Inflammatory macrophage (primary cell): Measurements from ENCODE around the gene HPCAL1.

ENCODE experiments used
- DNase-seq, 2 donors: peaks; one replicate each; pipeline ENCODE4 v3.0.0-alpha.2; 2020 to 2022

HPCAL1 gene

DNA sequence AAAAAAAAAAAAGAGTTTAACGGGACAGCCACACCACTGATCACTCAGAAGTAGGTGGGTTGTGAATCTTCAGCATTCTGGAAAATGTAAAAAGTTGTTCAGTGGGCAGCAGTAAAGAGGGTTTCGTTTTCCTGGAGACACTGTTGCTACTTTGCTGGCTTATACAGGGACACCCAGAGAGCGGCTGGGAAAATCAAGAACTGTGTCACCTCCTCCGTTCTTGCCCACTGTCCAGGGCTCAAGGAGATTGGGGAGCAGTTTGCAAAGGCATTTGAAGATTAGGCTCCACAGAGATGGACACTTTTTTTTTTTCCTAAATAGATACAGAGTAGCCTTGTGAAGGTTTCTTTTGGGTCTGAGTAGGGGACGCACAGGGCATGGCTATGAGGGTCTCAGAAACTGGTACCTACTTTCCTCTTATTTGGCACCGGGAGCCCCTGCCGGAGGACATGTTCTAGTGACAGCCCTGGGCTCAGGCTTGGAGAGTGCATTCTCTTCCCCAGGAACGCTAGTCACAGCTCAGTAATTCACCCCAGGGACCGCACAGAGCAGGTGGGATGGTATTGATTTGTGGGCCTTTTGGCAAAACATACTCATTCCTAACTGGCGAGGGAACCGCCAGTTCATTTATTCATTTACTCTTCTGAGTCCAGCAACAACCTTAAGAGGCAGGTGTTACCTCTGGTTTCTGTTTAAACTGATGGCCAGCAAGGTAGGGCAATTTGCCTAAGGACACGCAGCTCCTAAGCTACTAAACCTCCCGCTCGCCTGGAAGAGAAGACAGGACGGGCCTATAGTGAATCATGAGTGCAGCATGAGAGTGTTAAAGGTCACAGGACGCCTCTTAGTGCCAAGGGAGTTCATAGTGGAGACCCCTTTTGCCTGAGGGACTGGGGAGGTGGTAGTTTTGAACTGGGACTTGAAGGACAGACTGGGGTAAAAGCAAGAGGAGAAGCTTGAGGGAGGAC lies 53.1 kb downstream of the HPCAL1 start:
- no peak for DNase-seq

DNA sequence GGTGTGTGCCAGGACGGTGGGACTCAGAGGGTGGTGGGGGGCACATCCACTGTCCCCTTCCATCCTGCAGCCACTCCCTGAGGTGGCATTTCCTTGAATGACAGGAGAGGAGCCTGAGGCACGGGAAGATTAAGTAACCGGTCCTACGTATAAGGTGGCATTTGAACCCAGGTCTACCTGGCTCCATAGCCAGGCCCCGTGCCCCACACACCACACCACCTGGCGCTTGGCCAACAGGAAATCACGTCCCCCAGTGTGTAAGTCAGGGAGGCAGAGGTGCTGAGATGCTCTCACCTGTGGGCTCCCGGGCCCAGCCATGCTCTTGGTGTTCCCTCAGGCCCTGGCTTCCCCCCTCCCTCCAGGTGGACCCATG lies 53.7 kb downstream of the HPCAL1 start:
- DNase-seq = no peak

DNA sequence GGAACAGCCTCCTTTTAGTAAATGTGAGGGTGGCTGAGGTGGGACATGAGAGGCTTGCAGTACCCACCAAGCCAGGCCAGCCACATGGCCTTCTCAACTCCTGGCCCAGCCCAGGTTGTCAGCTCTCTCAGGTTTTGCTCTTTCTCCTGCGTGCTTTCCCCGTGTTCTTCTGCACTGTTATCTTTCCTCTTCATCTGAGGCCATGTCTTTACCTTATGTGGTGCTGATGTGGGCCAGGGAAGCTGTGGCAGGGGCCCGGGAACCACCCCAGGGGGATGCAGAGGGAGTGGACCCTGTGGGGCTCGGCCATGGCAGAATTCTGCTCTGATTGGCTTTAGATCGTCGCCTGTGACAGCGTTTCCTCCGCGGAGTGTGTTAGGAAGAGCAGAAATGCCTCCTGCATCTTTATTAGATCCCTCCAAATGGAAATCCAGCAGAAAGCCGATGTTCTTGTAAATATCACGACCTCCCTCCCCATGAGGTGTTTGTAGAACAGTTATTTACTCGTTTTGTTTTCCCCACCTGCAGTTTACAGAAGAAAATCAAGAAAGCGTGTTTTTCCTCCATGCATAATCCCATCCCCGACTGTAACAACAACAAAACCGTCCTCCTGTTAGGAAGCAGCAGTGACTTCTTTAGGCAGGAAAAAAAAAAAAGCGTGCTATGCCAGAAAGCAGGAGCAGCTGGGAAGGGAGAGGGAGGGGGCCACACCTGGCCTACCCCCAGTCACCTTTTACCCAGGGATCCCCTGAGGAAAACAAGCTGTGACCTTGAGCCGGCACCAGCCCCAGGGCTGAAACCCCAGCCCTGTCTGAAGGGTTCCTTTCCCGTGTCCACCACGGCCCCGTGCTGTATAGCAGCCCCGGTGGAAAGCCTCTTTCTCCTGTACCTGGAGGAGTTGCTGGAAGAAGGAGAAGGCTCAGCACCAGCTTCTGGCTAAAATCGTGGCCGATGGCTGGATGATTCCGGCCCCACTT lies 54.8 kb downstream of the HPCAL1 start:
- DNase-seq = no peak

DNA sequence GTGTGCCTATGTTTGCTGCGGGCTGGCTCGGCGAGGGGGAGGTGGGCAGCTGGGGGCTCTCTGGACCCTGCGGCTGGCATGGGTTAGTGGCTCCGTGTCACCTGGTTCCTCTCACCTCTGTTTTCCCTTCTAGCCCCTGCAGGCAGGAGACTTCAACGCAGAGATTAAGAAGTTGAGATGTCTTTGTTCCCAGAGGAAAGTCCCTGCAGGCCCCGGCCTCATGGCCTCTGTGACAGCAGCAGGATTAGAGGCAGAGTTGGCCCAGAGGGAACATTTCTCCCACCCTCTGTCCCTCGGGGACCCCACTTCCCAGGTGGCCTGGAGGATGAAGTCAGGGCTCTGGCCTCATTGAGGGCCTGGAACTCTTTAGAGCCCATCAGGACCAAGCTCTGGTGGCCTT lies 56.5 kb downstream of the HPCAL1 start:
- DNase-seq = no peak

DNA sequence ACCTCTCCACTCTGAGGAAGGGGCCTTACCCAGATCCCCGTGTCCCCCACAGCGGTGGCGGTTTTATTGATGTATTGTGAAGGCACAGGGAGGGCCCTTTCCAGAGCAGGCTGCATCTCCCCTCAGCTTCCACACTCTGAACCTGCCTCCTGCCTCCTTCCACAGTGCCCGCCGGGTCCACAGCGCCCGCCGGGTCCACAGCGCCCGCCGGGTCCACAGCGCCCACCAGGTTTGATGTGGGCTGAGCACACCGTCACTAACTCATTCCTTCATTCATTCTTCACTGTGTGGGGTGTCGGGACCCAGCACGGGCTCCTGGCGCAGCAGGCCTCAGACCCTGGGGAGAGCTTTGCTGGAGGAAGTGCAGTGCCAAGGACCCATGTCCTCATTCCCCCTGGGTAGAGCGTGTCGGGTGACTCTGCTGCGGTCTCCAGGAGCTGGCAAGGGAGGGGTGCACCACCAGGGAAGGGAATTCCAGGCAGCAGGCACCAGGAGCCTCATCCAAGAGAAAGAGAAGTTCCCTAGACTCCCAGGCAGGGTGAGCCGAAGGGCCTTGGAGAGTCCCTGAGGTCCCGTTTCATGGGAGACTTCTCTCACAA lies 57.1 kb downstream of the HPCAL1 start:
- no peak for DNase-seq

DNA sequence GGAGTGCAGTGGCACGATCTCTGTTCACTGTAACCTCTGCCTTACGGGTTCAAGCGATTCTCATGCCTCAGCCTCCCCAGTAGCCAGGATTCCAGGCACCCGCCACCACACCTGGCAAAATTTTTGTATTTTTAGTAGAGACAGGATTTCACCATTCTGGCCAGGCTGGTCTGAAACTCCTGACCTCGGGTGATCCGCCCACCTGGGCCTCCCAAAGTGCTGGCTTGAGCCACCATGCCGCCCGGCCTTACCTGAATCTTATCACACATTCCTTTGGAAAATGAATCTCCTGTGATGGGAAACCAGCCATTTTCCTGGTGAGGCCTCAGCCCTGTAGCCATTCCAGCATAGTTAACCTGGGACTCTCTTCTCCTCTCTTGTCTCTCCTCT lies 57.8 kb downstream of the HPCAL1 start:
- DNase-seq = no peak

DNA sequence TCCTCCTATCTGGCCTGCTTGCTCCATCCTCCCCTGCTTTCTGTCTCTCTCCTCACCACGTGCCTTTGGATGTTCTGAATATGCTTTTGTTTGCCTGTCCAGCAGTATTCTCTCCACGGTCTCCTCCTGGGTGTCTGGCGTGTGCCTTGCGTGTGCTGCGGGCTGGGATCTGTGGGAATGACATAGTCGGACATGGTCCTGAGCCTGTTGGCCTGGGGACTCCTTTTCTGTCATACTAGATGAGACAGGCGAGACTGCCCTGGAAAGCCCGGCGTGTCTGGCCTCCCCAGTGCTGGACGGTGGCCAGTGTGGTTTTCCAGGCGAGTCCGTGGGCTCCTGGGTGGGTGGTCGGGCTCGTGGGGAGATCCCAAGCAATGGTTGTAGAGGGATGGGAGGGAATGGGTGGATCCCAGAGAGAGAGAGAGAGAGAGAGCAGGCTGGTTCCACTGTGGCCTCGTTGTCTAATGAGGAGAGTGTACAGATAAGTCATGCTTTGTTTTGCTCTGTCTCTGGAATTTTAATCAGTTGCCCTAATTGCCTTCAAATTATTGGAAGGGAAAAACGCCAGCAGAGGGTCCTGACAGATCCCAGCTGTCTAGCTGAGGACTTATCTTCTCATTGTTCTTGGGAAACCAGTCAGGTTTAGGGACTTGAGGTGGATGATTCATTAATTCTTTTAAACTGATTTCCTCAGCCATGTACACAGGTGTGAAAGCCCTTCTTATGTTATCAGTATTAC lies 58.3 kb downstream of the HPCAL1 start:
- no peak for DNase-seq

DNA sequence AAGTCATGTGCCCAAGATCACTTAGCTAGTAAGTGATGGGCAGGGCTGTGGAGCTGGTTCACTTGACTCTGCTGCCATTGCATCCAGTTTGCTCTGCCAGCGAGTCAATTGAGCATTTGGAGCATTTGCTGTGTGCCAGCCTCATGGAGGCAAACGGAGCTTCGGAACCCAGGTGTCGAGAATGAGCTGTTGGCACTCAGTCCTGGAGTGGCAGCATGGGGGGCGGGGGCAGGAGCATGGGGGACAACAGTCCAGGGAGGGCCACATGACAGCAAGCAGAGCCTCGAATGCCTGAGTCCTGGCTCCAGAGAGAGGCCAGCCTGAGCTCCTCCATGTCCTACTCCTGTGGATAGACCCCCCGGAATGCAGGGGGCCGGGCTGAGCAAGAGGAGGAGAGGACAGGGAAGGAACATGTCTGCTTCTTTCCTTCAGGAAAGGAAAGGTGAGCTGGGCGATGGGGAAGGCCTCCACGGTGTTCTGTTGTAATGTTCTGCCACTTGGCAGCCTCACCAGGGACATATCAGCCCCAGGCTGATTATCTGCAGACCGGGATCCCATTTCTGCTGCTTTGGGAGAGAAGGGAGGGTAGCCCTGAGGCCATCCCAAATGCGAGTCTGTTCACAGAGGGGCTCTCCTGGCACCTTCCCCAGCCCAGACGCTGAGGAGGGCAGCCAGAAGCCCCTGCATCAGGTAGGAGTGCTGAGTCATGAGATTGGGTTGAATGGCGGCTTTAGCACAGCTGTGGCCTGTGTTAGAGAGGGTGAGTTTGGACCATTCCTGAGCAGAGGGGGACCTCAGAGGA lies 59.6 kb downstream of the HPCAL1 start:
- DNase-seq = no peak

DNA sequence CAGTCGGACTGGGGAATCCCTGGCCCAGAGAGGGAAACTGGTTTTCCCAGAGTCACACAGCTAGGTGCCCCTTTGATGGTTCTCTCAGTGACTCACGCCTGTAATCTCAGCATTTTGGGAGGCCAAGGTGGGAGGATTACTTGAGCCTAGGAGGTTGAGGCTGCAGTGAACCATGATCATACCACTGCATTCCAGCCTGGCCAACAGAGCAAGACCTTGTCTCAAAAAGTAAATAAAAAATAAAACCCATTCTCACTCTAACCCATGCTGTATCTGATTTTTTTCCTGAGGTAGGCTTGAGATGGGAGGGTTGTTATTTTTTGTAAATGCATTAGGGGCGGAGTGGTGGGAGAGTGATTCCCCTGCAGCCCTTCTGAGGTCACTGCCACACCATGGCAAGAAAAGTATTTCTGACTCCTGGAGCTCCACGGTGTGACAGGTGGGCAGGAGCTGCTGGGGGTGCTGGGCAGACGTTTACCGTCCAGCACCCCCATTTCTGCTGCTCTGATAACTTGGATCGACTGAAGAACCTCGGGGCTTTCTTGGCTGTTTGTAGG lies 60.3 kb downstream of the HPCAL1 start:
- DNase-seq = no peak

DNA sequence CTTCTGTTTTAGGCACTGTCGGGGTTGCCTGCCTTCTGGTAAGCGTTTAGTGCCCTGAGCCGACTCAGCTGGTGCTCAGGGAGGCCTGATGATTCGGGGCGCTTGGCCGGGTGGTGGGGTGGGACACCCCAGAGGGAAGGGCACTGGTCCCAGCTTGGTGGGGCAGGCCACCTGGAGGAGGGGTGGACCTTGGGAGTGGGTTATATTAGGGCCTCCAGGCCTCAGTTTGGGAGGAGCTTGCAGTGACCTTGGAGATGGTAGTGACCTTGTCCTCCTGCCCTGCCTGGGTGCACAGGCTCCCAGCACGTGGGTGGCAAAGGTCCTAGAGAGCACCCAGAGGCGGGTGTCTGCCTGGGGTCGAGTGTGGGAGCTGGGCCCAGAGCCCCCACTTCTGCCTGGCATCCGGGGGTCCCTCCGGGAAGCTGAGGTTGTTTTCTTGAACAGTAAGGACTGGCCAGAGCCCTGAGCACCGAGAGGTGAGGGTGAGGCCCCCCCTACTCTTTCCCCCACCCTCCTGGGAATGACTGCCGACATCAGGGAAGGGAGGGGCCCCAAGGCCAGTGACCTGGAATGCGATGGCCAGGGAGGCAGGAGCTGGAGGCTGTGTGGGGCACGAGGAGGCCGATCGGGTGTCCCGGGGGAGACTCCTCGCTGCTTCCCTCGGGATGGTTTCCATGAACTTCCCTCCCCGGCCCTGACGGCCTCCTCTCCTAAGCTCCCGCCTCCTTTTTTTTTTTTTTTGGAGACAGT lies 61.3 kb downstream of the HPCAL1 start:
- no peak for DNase-seq

DNA sequence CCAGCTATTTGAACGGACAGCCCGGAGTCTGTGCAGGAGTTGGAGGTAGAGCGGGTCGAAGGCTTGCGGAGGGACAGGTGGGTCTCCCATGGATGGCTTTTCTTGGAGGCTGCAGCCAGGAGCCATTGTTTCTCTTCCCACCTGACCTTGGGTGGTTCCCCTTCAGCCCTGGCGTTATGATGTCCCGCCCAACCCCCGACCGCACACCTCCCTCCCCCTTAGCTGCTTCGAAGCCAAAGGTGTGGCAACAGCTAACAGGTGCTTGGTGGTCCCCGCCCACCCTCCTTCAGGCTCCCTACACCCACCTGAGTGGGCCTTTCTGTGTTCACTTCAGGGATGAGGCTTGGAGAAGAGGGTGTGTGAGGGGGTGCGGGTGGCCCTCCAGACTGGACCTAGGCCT lies 62.7 kb downstream of the HPCAL1 start:
- DNase-seq = no peak

DNA sequence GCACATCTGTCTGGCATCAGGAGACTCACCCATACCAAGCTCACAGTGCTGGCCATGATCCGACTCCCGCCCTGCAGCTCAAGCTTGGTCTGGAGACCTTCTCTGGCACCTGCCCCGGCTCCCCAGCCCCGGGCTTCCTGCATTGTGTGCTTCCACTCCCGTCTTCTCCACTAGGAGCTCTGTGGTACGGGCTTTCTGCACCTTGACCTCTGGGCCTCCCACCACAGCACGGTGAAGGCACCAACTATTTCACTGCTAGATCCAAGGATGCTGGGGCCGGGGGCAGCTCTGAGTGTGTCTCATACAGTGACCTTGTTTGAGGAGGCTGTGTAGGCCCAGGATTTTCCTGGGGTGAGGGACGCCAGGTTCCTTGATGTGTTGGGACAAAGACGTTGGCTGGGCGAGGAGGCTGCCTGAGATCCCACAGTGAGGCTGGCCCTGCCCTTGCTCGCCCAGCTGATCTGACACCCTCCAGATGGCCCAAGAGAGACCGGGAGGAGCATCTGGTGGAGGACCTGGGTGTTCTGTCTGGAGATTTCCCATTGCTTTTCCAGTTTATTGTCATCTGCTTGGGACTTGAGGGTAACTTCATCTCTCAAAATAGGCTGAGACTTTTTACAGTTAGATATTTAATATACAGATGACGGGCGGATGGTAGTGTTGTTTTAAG lies 64.0 kb downstream of the HPCAL1 start:
- no peak for DNase-seq

DNA sequence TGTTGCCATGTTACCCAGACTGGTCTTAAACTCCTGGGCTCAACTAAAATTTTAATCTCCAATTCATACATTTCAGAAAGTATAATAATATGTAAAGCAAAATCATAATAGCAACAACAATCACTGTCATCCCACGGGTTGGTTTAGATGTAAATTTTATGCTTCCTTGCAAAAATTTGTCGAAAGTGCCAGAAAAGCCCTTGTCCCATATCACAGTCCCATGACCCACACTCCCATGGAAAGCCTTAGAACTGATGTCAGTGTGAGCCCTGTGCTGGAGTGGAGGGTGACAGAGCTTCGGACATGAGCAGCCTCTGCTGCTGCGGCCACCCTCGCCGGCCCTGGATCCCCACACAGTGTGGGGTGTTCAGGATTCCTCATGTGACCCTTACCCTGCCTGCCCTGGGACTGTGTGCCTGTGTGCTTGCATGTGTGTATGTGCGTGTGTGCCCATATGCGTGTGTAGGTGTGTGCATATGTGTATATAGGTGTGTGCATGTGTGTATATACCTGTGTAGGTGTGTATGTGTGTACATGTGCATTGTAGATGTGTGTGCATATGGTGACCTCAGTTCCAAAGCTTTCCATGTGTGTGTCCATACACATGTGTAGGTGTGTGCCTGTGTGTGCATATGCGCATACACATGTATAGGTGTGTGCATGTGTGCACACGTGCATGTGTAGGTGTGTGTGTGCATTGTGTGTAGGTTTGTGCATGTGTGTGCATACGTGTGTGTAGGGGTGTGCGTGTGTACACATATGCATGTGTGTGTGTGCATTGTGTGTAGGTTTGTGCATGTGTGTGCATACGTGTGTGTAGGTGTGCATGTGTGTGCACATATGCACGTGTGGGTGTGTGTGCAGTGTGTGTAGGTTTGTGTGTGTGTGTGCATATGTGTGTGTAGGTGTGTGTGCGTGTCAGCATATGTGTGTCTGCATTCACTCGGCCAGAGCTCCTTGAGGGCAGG lies 65.1 kb downstream of the HPCAL1 start:
- DNase-seq = no peak

DNA sequence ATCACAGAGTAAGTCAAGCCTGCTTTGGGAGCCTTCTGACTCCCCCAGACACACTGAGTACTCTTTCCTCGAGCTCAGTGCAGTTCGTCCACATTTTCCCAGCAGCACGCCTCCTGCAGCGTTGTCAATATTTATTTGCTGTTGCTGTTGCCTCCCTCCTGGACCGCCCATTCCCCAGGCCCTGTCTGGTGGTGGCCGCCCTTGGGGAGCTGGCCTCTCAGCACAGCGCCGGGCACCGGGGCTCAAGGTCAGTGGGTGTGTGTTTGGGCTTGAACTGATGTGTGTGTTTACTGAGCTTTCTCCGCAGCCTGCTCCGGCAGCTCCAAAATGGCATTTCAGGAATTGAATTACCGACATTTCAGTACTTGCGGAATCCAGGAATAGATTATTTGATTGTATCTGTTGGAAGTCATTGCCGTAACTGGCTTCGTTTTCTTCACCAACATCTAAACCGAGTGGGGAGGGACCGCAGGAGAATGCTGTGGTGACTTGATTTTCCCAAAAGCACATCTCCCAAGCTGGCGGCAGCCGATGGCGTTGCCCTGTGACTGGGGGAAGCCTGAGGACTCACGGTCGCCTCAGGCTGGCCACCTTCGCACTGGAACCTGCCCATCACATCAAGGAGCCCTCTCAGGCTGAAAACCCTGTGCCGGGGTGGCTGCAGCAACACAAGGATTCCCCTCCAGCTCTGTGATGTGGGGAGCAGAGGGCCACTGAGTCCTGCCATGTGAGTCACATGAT lies 66.0 kb downstream of the HPCAL1 start:
- DNase-seq = no peak

DNA sequence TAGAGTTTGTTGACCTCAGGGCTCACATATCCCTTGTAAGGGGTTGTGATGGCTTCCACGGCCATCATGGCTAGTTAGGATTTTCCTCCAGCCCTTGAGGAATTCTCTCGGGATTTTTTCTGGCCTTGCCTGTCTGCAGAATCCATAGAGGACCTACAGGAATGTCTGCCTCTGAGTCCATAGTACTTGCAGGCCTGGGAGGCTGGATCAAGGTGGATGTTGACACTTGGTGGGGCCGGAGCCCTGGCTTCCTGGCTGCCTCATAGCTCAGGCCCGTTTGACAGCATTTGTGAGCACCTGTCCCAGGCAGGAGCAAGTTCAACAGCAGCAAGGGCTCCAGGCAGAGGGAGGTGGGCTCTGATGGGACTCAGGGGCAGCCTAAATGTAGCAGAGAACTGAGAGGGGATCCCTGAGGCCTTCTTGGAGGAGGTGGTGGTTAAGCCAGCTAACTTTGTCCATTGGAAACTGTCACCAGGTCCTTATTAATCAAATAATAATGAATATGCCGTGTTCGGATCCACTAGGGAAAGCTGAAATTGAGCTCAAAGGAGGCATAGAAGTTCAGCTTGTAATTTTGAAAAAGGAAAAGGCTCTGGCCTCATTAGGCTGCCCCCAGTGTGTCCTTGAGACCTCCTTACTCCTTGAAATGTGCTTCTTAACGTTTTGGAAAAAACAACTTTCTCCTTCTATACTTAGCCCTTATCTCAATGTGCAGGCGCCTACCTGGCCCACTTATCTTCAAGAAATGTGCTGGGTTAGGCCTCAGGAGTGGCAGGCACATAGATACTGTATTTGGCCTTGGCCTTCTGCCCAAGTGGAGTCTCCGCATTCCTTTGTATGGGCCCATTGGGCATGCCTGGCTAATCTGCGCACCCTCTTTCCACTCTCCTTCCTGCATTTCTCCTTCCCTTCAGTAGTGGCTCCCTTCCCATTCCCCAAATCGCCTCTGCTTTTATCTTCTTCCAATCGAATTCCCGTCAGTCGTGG lies 66.9 kb downstream of the HPCAL1 start:
- DNase-seq = no peak

DNA sequence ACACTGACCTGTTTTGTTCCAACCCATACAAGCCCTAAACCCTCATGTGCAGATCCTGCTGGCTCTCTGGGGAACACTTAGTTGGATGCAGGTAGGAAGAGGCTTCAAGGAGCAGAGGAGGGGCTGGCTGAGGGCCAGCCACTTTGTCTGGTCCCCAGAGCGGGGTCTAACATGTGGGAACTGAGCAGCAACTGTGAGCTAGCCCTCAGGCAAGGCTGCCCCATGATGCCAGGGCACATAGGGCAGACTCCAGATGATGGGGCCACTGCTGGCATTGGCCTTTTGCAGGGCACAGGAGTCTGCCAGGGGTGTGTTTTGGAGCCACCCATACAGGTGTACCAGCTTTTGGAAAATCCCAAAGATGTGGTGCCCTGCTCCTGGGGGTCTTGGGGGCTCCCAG lies 67.7 kb downstream of the HPCAL1 start:
- DNase-seq = no peak

DNA sequence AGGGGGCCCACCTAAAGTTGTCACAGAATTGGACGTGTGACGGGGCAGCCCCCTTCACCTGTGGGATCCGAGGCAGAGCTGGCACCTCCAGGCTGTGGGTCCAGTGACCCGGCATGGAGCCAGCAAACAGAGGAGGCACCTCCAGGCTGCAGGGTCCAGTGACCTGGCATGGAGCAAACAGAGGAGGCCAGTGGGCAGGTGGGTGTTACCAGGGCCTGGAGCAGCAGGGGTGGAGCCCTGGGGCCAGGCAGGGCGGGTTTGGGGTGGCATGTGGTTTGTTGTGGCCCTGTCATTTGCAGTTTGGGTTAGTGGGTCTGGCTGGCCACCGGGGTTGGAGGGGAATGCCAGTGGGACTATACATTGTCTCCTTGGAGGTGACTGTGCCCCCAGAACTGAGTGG lies 68.2 kb downstream of the HPCAL1 start:
- DNase-seq = no peak
